Keratinocyte (primary cell): ENCODE results near the gene HDHD5. TPM values are rescaled to one million over a fixed set of nuclear protein-coding genes. Genes with fewer than 3 reads are reported as not detected.

Experiments
- DNase-seq: peaks from one replicate; pipeline ENCODE4 v3.0.0-alpha.2; 2011; ENCODE audit warnings: low read depth, missing footprints, low spot score
- FAIRE-seq: peaks from 2 replicates; lab custom pipeline; 2011; peaks lifted over from hg19 to GRCh38; lab: Jason Lieb, UNC
- H2AFZ ChIP-seq: 2 replicates; pipeline ENCODE4 v1.6.0; 2012; ENCODE audit warnings: low read length, control low read depth, inconsistent platforms; ENCODE audit not compliant: control insufficient read depth
- H3K27ac ChIP-seq: 2 replicates; pipeline ENCODE4 v1.5.1; 2011; ENCODE audit warnings: low read length; ENCODE audit not compliant: control insufficient read depth, insufficient read depth
- H3K27me3 ChIP-seq: 3 replicates; pipeline ENCODE4 v1.6.0; 2011; ENCODE audit warnings: low read length; ENCODE audit not compliant: control insufficient read depth, insufficient read depth; ENCODE audit errors: extremely low read depth
- H3K36me3 ChIP-seq, 2 experiments: 2 replicates in 1 of 2; 3 replicates in 1 of 2; pipeline ENCODE4 v1.5.1; 2011; ENCODE audit warnings: low read length in 2 of 2, mild to moderate bottlenecking in 1 of 2; ENCODE audit not compliant: control insufficient read depth in 2 of 2, insufficient read depth in 2 of 2; ENCODE audit errors: extremely low read depth in 1 of 2
- H3K4me1 ChIP-seq: 3 replicates; pipeline ENCODE4 v1.5.1; 2011; ENCODE audit warnings: low read length; ENCODE audit not compliant: control insufficient read depth, insufficient read depth; ENCODE audit errors: extremely low read depth
- H3K4me2 ChIP-seq: 3 replicates; pipeline ENCODE4 v1.6.0; 2011; ENCODE audit warnings: low read depth, low read length; ENCODE audit not compliant: control insufficient read depth, insufficient read depth; ENCODE audit errors: extremely low read depth
- H3K4me3 ChIP-seq, 3 experiments: fragments of 200-600 bp in 1 of 3; sonication (generic) in 1 of 3; 2 replicates in 2 of 3; 3 replicates in 1 of 3; pipeline ENCODE4 v1.5.1; 2011 to 2016; ENCODE audit warnings: low read length in 3 of 3, mild to moderate bottlenecking in 3 of 3, control low read depth in 2 of 3, inconsistent platforms in 1 of 3, low read depth in 1 of 3, mixed read lengths in 1 of 3, mixed run types in 1 of 3, moderate library complexity in 1 of 3; ENCODE audit not compliant: control insufficient read depth in 2 of 3, insufficient read depth in 2 of 3; ENCODE audit errors: extremely low read depth in 1 of 3
- H3K79me2 ChIP-seq: 2 replicates; pipeline ENCODE4 v1.6.0; 2012; ENCODE audit warnings: low read length; ENCODE audit not compliant: control insufficient read depth, insufficient read depth
- H3K9ac ChIP-seq: 3 replicates; pipeline ENCODE4 v1.6.0; 2011; ENCODE audit warnings: low read length; ENCODE audit not compliant: control insufficient read depth, insufficient read depth; ENCODE audit errors: extremely low read depth
- H3K9me1 ChIP-seq: 3 replicates; pipeline ENCODE4 v1.6.0; 2011; ENCODE audit warnings: low read length; ENCODE audit not compliant: control insufficient read depth, insufficient read depth; ENCODE audit errors: extremely low read depth
- H3K9me3 ChIP-seq: 2 replicates; pipeline ENCODE4 v1.5.1; 2012; ENCODE audit warnings: low read depth, low read length; ENCODE audit not compliant: control insufficient read depth
- H4K20me1 ChIP-seq: 3 replicates; pipeline ENCODE4 v1.6.0; 2011; ENCODE audit warnings: low read length; ENCODE audit not compliant: control insufficient read depth, insufficient read depth; ENCODE audit errors: extremely low read depth
- CTCF ChIP-seq, 3 experiments: IDR thresholded peaks in 1 of 3; conservative IDR thresholded peaks in 1 of 3; optimal IDR thresholded peaks in 1 of 3; 2 replicates in 2 of 3; 3 replicates in 1 of 3; pipeline versions ENCODE3 to v1.5.1; 2011; ENCODE audit warnings: low read length in 3 of 3, mild to moderate bottlenecking in 3 of 3, moderate library complexity in 2 of 3, control low read depth in 1 of 3, inconsistent platforms in 1 of 3; ENCODE audit not compliant: insufficient read depth in 2 of 3; ENCODE audit errors: extremely low read depth in 1 of 3
- EZH2 ChIP-seq: IDR thresholded peaks from one replicate; pipeline ENCODE4 v1.6.1; 2012; ENCODE audit warnings: inconsistent platforms, mild to moderate bottlenecking, low read length, moderate library complexity
- dilution Hi-C: fragments of 300-500 bp; cut with MboI; formaldehyde crosslinking; loops from one replicate; pipeline ENCODE4 v1.7.0; 2020; ENCODE audit warnings: low sequenced_read_pairs; ENCODE audit not compliant: extremely low pct_ligation_motif_present
- polyA plus RNA-seq, 5 experiments: library from polyadenylated mRNA; depleted of rRNA in 3 of 5; stranded (reverse) in 3 of 5; stranded (forward) in 1 of 5; unstranded in 1 of 5; fragments of >200 nt; gene quantifications; 1 replicate in 1 of 5; 2 replicates in 3 of 5; 3 replicates in 1 of 5; pipeline versions ENCODE4 v1.2.1 to v1.2.3, GENCODE V29; 2011 to 2012; ENCODE audit warnings: missing spikeins in 2 of 5, low read depth in 1 of 5, low replicate concordance in 1 of 5

Gene HDHD5
- polyA plus RNA-seq, 1 donor (not counting 4 experiments of a cell fraction or from before 2014, with no cell fraction given), result 22.6 TPM

- Histone ChIP-seq H2AFZ (no peak overlapping the region), H3K27me3 (no peaks in the 10 kb centered on the region), H3K27ac (no peak overlapping the region), H3K9me3 (no peaks in the 10 kb centered on the region), H3K79me2 (no peaks in the 10 kb centered on the region), H3K4me2 (no peak overlapping the region), H4K20me1 (no peaks in the 10 kb centered on the region), H3K36me3 (no peaks in the 10 kb centered on the region), H3K9me1 (no peaks in the 10 kb centered on the region), H3K4me1 (no peaks in the 10 kb centered on the region), H3K9ac (no peak overlapping the region), H3K4me3 (no peak overlapping the region)
- FAIRE-seq, result no peak
- dilution Hi-C loops, result no loop called here
- no peak for DNase-seq
- no peak for TF ChIP-seq CTCF (optimal IDR thresholded peaks at IDR 0.05 in 1 of 3, IDR thresholded peaks at IDR 0.05 in 1 of 3, conservative IDR thresholded peaks at IDR 0.05 in 1 of 3; ENCODE audit: extremely low read depth in 1 of 3, insufficient read depth in 2 of 3, low read length in 3 of 3)
- TF ChIP-seq EZH2, result no peak
These were observed 33.1 kb upstream of the HDHD5 start for GRCh38 chr22:17192186-17192585.

GRCh38 chr22:17191163-17191784, 32.2 kb upstream of the HDHD5 start:
- no peak overlapping the region for H3K4me2 ChIP-seq
- H3K27ac ChIP-seq, result no peak overlapping the region
- no peak overlapping the region for H2AFZ ChIP-seq
- FAIRE-seq (no peak), DNase-seq (no peak)
- dilution Hi-C loops, result no loop called here
- H3K27me3 ChIP-seq, result no peaks in the 10 kb centered on the region
- H3K4me3 ChIP-seq, result no peak overlapping the region
- no peaks in the 10 kb centered on the region for H3K9me3 ChIP-seq
- H3K79me2 ChIP-seq, result no peaks in the 10 kb centered on the region
- H3K4me1 ChIP-seq, result no peaks in the 10 kb centered on the region
- no peak for TF ChIP-seq CTCF (optimal IDR thresholded peaks at IDR 0.05 in 1 of 3, IDR thresholded peaks at IDR 0.05 in 1 of 3, conservative IDR thresholded peaks at IDR 0.05 in 1 of 3; ENCODE audit: extremely low read depth in 1 of 3, insufficient read depth in 2 of 3, low read length in 3 of 3)
- TF ChIP-seq EZH2, result no peak
- no peak overlapping the region for H3K9ac ChIP-seq
- no peaks in the 10 kb centered on the region for H3K9me1 ChIP-seq
- no peaks in the 10 kb centered on the region for H3K36me3 ChIP-seq
- H4K20me1 ChIP-seq, result no peaks in the 10 kb centered on the region
